HG03025 (cell line): ENCODE results near the gene DNASE1L3.
A peak's percentile ranks its signal among the peaks of the same experiment; 100 is the strongest.
"Not testable (repeated sequence)": the region's sequence is repeated elsewhere in the genome, so short reads cannot be mapped to it uniquely, and the experiment has no call there.

Source experiments
- ATAC-seq: cut with Tn5 transposase; IDR thresholded peaks from one replicate; pipeline ENCODE4 v1.9.1; 2021; ENCODE audit warnings: mild to moderate bottlenecking, moderate library complexity; ENCODE audit not compliant: unreplicated experiment, low FRiP score

Gene DNASE1L3

GRCh38 chr3:58236527-58237237 lies 25.9 kb upstream of the DNASE1L3 start:
- ATAC-seq: no peak

DNA sequence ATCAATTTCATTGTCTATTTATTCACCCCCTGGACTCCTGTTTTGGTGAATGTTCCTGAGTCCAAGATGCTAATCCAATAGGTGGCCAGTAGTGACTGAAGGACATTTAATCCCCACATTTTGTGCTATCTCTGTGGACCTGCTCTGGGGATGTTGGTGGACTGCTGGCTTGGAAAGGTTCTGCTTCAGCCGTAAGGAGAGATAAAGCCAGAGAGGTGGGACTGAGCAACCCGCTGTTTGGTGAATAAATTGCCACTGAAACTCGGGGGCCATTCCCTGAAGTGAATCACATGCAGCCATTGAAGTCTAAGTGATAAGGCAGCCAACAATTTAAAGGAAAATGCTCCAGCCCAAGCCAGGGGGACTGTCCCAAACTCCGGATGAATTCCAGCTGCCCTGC lies 25.2 kb upstream of the DNASE1L3 start:
- ATAC-seq: no peak

DNA sequence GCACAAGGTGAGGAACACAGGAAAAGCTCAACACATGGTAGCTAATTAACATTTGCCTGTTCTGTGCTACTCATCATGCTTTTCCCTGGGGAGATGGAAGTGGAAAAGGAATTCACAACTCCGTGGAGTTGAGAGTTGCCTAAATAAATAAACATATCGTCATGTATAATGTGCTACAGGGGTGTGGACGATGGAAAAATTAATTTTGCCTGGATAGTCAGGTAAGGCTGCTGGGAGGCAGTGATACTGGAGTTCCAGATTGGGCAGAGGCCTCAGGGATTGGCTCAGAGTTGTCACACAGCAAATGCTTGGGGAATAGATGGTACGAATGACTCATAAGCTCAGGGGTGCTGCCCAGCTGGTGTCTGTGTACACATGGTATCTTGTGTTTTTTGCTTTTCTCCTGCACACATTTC lies 23.8 kb upstream of the DNASE1L3 start:
- ATAC-seq: no peak

DNA sequence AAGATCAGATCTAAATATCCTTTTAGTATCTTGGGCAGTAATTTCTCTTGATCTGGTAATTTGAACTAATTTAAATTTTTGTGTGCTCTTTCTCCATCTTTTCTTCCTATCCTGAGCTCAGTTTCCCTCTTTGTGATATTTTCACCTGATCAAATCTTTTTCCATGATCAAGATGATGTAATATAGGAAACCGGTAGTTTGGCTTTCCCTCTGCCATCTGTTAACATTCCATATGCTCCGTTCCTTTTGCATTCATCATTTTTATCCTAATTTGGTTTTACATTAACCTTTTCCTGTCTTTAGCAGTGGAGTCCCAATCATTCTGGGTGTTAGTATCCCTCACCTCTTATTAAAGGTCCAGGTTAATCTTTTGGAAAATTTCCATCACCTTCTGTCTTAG lies 20.9 kb upstream of the DNASE1L3 start:
- no peak for ATAC-seq

GRCh38 chr3:58230876-58231552 lies 20.2 kb upstream of the DNASE1L3 start:
- ATAC-seq: no peak

GRCh38 chr3:58227933-58228332 lies 17.2 kb upstream of the DNASE1L3 start:
- ATAC-seq: not testable (repeated sequence)

- no peak for ATAC-seq
Observed at GRCh38 chr3:58223855-58224254, 13.1 kb upstream of the DNASE1L3 start.

DNA sequence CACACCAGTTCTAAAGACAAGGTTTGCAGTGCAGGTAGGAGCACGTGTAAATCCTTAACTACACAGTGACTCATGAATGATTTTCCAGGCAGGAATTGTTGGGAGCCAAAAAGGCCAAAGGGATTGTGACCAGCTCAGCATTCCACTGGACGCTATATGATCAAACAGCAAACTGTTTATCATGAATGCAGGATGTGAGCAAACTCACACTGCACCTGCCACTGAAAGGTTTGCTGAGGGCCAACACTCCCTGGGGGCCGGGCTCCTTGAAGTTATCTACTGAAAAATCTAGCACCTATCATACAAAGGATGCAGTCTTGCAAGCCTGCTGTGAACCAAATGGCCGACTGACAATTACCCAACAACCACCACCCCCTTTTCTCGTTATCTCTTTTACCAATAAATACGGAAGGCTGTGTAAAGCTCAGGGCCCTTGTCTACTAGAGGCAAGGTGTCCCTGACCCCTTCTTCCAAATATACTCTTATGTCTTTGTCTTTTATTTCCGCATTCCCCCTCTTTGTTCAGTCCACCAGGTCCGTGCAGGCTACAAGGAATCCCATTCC lies 11.5 kb upstream of the DNASE1L3 start:
- ATAC-seq: no peak

- ATAC-seq: no peak
Observed at GRCh38 chr3:58218904-58219303, 8.1 kb upstream of the DNASE1L3 start.

- ATAC-seq: no peak
Observed at GRCh38 chr3:58217209-58217811, 6.5 kb upstream of the DNASE1L3 start.

DNA sequence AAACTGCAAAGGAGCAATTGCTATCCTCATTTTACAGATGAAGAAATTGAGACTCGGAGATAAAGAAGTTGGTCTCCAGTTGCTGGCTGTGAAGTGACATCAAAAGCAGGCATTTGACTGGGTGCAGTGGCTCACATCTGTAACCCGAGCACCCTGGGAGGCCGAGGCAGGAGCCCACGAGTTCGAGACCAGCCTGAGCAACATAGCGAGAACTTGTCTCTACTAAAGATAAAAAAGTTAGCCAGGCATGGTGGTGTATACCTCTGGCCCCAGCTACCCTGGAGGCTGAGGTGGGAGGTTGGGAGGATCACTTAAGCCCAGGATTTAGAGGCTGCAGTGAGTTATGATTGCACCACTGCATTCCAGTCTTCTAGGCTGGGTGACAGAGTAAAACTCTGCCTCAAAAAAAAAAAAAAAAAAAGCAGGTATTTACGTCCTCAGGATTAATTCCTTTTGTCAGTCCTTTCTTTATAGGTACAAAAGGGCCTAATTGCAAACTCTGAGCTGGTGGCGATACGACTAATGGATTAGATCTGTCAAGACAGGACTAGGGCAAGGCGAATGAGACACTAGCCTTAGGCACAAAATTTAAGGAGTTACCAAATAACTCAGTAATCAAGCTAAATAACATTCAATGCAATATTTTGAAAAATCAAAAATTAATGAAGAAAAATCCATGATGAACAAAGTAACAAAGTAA lies 5.9 kb upstream of the DNASE1L3 start:
- no peak for ATAC-seq

GRCh38 chr3:58215317-58216025 lies 4.7 kb upstream of the DNASE1L3 start:
- no peak for ATAC-seq

GRCh38 chr3:58214484-58215316 lies 3.9 kb upstream of the DNASE1L3 start:
- ATAC-seq: peak; percentile 81

DNA sequence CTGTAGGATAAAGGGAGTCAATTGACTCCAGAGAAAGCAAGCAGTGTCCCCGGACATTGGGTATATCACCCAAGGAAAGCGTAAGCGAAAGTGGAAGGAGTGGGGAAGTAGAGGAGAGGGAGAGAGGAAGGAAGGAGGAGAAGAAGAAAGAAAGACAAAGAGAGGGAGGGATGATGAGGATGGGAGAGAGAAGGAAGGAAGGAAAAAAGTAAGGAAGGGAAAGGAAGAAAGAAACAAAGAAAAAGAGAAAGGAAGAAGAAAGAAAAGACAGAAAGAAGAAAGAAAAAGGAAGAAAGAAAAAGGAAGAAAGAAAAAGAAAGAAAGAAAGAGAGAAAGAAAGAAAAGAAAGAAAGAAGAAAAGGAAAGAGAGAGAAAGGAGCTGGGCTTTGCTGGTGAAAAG lies 839 bp downstream of the DNASE1L3 start:
- ATAC-seq: no peak

GRCh38 chr3:58207954-58208353 lies 2.8 kb downstream of the DNASE1L3 start:
- no peak for ATAC-seq

DNA sequence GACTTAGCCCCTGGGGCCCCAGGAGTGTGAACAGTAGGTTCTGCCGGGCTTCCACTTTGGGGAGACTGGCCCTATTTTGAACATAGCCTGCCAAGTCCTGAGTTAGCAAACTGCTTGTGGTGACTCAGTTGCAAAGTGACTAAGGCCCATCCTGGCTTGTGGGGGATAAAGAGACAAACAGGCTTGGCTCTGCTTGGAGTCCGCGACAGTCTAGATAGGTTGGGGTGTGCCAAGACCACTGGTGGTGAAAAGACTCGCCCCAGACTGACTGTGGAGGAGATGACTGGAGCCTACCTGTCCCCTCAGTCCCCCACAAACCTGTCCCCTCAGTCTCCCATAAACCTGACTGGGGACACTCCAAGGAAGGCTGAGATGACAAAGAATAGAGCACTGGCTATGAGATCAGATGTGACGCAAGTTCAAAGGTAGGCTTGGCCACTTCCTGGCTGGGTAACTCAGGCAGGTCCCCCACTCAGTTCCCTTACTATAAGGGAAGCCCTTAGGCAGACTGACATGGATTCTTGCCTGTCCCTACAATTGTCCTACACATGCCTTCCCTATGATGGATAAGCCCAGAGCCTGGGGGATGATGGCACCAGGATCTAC lies 4.3 kb downstream of the DNASE1L3 start:
- ATAC-seq: no peak

DNA sequence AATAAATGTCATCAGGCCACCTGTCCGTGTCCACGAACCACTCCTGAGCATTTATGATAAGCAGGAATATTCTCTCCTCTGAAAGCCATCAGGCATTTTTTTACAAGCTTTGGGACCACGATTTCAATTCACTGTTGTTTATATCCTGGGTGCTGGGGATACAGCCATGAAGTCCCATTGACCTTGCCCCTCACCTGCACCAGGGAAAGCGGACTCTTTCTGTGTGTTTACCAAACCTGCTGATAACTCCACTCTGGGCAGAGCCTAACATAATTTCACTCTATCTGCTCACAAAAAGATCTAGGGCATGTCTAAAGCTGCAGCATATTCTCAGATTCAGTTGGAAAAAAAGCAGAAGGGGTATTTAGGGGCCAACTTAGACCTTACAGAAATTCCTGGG lies 4.8 kb downstream of the DNASE1L3 start:
- ATAC-seq: no peak

GRCh38 chr3:58204720-58205119 lies 6.1 kb downstream of the DNASE1L3 start:
- ATAC-seq: no peak

DNA sequence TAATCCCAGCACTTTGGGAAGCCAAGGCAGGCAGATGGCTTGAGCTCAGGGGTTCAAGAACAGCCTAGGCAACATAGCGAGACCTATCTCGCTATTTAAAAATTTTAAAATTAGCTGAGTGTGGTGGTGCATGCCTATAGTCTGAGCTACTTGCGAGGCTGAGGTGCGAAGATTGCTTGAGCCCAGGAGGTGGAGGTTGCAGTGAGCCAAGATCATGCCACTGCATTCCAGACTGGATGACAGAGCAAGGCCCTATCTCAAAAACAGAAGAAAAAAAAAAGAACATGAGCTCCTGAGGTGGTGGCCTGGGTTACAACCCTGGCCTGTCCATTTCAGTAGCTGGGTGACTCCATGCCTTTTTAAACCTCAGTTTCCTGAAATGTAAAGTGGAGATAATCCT lies 7.2 kb downstream of the DNASE1L3 start:
- ATAC-seq: no peak
